Measurements from ENCODE around the gene CACYBP. TPM values are rescaled to one million over a fixed set of nuclear protein-coding genes. Genes with fewer than 3 reads are reported as not detected.

CACYBP gene
- total RNA-seq, 2 experiments from 2014 or later: 140 to 146 TPM

GRCh38 chr1:175054736-175055135 lies 55.0 kb downstream of the CACYBP start:
- Histone ChIP-seq H3K27me3 (ENCODE audit: control insufficient read depth in 1 of 2, insufficient read depth in 2 of 2, low read length in 2 of 2) (peaks cover 8 to 9% of the 10 kb centered on the region in 2 experiments), H3K4me3 (ENCODE audit: low read length) (no peak overlapping the region), H3K9me3 (ENCODE audit: control insufficient read depth in 1 of 2, insufficient read depth in 1 of 2, low read length in 2 of 2) (no peaks in the 10 kb centered on the region), H3K4me1 (ENCODE audit: insufficient read depth, low read length) (no peaks in the 10 kb centered on the region), H3K36me3 (ENCODE audit: insufficient read depth, low read length) (no peaks in the 10 kb centered on the region), H3K27ac (ENCODE audit: low read depth in 1 of 2, low read length in 2 of 2) (no peak overlapping the region)
- intact Hi-C loops (cut with DNase I, micrococcal nuclease): no loop called here
- DNase-seq (no peak), ATAC-seq (ENCODE audit: poor library complexity) (no peak)
- Mint-ChIP-seq H3K27ac (no peak overlapping the region), H3K27me3 (peaks cover 49% of the 10 kb centered on the region), H3K4me1 (ENCODE audit: low read depth) (no peaks in the 10 kb centered on the region), H3K9me3 (no peaks in the 10 kb centered on the region), H3K4me3 (no peak overlapping the region), H3K36me3 (ENCODE audit: low read depth) (no peaks in the 10 kb centered on the region)
- POLR2A ChIA-PET: no interaction called here
- TF ChIP-seq, protein P1, sequence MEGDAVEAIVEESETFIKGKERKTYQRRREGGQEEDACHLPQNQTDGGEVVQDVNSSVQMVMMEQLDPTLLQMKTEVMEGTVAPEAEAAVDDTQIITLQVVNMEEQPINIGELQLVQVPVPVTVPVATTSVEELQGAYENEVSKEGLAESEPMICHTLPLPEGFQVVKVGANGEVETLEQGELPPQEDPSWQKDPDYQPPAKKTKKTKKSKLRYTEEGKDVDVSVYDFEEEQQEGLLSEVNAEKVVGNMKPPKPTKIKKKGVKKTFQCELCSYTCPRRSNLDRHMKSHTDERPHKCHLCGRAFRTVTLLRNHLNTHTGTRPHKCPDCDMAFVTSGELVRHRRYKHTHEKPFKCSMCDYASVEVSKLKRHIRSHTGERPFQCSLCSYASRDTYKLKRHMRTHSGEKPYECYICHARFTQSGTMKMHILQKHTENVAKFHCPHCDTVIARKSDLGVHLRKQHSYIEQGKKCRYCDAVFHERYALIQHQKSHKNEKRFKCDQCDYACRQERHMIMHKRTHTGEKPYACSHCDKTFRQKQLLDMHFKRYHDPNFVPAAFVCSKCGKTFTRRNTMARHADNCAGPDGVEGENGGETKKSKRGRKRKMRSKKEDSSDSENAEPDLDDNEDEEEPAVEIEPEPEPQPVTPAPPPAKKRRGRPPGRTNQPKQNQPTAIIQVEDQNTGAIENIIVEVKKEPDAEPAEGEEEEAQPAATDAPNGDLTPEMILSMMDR (IDR thresholded peaks at IDR 0.05): no peak
- CTCF ChIA-PET: no interaction called here

Other genes with a start within 250 kb of the CACYBP start
- 1 to 10 TPM; 8.5 to 9.6 TPM for gene MRPS14, start 23.5 kb downstream of the CACYBP start, total RNA-seq
- gene TNN, start 67.9 kb downstream of the CACYBP start, total RNA-seq: not detected
- 10 to 100 TPM; 13.5 to 14.5 TPM for gene KIAA0040, start 192.8 kb downstream of the CACYBP start, total RNA-seq

Measured in CD4-positive, alpha-beta T cell (primary cell).